HG03139 (cell line): ENCODE results near the gene TEX36.
"Not testable (repeated sequence)": the region's sequence is repeated elsewhere in the genome, so short reads cannot be mapped to it uniquely, and the experiment has no call there.

Source experiments
- ATAC-seq: cut with Tn5 transposase; IDR thresholded peaks from one replicate; pipeline ENCODE4 v1.9.1; 2021; ENCODE audit not compliant: unreplicated experiment

TEX36 gene

DNA sequence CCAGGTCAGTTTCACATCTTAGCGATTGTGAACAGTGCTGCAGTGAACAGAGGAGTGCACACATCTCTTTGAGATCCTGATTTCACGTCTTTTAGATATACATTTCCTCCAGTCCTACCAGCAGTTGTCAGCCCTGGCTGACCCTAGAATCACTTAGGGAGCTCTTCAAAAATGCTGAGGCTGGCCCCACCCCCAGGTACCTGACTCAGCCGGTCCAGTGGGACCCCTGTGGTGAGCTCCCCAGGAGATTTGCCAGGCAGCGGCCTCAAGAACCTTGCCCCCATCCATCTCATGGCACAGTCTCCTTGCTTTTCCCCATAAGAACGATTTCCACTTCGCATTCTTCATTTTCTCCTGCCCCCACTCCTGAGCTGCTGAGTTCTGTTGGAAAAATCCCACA lies 45.5 kb downstream of the TEX36 start:
- no peak for ATAC-seq

- no peak for ATAC-seq
These were observed 48.4 kb downstream of the TEX36 start for GRCh38 chr10:125634606-125635005.

DNA sequence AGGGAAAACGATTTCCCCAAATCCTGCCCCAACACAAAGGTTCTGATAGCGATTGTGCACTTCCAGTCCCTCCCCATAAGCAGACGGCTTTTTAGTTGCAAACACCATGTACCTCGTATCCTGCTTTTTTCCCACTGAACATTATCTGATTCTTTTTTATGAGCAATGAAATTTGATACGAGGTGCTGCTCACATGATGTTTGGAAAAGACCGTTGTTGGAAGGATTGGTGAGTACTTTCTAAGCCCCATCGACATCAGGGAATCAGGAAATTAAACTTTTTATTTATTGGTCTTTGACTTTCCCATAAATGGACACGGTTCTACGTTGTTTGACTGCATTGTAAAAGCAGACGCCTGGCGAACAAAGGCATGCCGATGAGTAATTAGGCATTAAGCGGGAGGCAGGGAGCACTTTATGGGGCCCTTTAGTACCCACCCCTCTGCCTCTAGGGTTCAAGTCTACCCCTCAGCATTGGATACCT lies 49.4 kb downstream of the TEX36 start:
- no peak for ATAC-seq

- no peak for ATAC-seq
These were observed 51.2 kb downstream of the TEX36 start for GRCh38 chr10:125631806-125632205.

DNA sequence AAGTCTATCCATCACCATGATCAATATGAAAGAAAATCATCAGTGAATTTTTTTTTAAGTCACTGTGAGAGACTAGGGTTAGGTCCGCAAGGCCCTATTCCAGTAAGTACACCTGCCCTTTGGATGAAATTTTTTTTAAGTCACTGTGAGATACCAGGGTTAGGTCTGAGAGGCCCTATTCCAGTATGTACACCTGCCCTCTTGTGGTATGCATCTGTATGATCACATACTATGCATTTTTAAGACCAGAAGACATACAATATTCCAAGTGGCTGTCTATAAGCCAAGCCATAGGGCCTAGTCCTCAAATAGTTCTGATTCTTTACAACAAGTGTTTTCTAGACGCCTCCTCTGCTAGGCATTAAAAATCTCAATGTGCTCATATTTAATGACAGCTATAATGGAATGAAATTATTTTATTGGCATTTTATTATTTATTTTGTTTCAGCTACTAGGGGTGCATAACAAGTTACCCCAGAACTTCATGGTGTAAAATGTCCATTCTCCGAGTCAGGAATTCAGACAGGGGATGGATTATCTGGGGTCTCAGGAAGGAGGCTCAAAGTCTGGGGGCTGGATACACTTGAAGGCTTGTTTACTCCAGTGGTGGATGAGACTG lies 53.1 kb downstream of the TEX36 start:
- ATAC-seq = no peak

DNA sequence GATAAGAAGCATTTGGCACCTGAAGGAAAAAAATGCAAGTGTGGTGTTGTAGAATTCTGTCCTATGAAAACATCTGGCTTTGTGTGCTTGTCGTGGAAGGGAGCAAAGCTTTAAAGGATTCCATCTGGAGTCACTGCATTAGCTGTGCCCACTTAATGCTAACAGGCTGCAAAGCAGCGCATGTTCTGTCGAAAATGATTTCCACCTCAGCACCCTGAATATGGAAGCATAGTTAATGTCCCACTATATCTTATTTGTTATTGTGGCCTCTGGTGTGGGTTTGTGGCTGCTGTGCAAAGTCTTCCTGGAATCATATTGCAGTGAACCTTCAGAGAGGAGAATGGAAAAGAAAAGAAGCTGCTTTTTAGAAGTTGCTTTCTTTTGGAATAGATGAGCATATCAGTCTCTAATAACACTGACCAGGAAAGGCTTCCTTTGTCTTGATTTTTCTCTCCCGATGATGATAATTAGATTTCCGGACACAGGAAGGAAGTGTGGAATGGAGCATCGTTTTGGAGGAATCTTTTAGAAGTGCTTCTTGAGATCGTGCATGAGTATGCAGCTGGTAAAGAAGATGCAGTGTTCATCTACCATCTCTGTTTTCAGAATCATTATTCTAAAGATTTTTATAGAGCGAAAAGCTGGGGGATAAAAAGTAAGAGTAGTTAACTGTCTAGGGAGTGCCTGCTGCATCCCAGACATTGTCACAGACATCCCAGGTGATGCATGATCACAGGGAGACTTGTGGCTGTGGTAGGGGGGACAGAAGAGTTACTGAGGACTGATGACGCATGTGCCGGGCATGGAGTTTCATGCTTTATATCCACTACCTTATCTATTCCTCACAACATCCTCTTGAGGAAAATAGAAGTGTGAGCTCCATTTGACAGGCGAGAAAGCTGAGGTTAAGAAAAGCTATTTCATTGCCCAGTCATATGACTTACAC lies 54.6 kb downstream of the TEX36 start:
- ATAC-seq = no peak

DNA sequence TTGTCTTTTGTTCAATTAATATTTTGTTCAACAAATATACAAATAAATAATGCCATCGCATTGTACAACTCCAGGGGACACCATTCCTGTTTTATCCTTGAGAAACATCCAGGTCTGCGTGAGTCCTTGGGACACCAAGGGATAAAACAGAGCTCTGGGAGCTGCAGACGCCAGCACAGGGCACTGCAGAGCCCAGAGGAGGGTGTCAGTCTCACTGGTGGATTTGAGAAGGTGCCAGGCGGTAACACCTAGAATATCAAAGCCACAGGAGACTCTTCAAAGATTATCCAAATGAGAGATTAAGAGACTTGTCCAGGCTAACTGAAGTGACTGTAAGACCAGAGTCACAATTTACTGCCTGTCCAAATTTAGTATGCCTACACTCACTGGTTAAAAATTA lies 55.3 kb downstream of the TEX36 start:
- no peak for ATAC-seq

DNA sequence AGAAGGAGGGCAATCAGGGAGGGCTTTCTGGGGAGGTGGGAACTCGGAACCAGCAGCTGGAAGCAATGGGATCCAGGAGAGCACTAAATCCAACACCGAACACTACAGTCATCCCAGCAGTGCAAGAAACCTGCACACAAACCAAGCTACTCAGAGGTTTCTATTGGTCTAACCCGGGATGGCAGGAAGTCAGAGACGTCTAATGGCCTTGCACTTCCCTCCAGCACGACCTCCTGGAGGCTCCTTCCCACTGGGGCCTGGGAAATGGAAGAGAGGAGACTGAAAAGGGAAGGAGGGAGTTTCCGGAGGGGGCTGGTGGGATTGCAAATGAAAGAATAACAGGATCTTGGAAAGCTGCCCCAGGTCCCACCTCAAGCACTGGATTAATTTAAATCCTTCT lies 56.3 kb downstream of the TEX36 start:
- ATAC-seq = no peak

DNA sequence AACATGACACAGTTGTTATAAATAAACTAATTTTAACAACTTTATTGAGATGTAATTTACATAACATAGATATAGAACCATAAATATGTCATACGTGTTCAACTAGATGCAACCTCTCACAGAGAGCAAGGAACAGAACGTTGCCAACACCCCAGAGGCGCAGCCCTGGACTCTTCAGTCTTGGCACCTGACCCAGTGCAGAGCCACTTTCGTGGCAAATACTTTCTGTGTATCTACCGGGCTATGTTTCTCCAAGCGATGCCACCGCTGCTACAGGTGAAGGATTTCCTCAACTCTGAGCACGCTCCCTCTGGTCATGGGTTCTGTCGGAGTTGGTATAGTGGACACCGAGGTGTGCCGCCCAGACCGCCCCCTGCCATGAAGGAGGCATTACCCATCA lies 57.4 kb downstream of the TEX36 start:
- no peak for ATAC-seq

- ATAC-seq = no peak
These were observed 58.2 kb downstream of the TEX36 start for GRCh38 chr10:125624800-125625199.

GRCh38 chr10:125621052-125621451 lies 61.9 kb downstream of the TEX36 start:
- ATAC-seq = no peak

GRCh38 chr10:125620401-125620800 lies 62.6 kb downstream of the TEX36 start:
- ATAC-seq = no peak

DNA sequence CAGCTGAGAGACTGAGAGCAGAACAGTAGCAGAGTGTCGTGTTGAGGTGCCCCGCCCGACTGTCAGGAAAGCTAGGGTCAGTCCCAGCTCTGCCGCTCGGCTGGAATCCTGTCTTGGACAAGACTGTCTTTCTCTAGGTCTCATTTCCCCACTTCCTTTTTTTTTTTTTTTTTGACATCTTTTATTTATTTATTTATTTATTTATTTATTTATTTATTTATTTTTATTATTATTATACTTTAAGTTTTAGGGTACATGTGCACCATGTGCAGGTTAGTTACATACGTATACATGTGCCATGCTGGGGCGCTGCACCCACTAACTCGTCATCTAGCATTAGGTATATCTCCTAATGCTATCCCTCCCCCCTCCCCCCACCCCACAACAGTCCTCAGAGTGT lies 69.9 kb downstream of the TEX36 start:
- not testable (repeated sequence) for ATAC-seq

GRCh38 chr10:125611756-125612155 lies 71.2 kb downstream of the TEX36 start:
- ATAC-seq = no peak

DNA sequence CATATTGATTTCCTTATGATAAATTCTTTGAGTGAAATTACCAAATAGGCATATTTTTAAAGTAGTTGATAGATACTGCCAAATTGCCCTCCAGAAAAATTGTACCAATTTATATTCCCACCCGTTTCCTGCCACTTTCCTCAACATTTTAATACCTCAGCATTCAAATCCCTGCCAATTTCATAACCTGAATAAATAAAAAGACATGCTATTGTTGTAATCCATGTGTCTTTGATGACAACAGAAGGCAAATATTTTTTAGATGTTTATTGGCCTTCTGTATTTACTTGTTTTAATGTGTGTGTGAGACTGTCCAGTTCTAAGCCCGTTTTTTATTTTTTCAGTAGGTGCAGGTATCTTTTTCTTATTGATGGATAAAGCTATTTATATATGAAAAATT lies 71.7 kb downstream of the TEX36 start:
- no peak for ATAC-seq

- no peak for ATAC-seq
These were observed 73.1 kb downstream of the TEX36 start for GRCh38 chr10:125609859-125610258.

DNA sequence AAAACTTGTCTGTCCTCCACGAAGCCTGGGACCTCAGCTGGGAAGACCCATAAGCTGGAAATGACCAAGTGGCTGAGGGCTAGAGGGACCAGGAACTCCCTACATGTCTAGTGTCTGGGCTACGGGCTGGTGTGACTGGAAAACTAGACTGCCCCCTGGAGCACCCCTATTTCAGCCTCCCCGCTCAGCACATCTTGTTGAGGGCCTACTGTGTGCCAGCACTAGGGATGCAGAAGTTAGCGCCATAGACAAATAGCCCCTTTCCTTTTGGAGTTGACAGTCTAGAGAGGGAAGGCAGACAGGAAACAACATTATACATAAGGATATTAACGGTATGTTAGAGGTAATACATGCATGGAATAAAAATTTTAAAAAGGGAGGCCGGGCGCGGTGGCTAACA lies 74.5 kb downstream of the TEX36 start:
- ATAC-seq = no peak

GRCh38 chr10:125607689-125608290 lies 75.2 kb downstream of the TEX36 start:
- ATAC-seq = no peak

DNA sequence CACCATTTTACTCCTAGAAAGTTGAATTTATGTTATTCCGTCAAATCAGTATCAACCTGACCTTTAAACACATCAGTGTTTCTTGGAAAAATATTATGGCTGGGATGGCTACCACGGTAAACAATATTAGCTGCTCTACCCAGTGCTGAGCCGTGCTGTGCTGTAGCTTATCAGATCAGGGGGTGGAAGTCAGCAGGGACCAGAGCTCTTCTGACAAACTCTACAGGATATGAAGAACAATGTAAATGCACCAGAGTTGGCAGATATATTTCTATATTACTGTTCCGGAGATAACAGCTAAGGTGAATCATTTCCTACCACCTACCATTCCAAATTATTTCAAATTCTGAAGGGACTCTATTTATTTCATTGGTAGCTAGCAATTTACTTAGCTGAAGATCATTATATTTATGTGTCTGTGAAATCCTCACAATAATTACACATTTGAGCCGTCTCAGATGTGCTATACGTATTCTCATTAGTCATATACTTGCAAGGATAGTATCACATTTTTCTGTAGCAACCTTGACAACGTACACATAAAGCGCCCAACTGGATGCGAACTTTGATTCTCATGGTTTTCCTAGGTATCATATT lies 76.5 kb downstream of the TEX36 start:
- ATAC-seq = no peak
